Activated naive CD4-positive, alpha-beta T cell treated with anti-CD3 and anti-CD28 coated beads for 36 hours (primary cell): ENCODE data around the gene ZBTB16. TPM values are rescaled to one million over a fixed set of nuclear protein-coding genes. Genes with fewer than 3 reads are reported as not detected.

Experiments used
- CTCF ChIA-PET: fragments of 350-600 bp; sonication (Branson Sonifier 250); formaldehyde crosslinking; loops from one replicate; lab custom pipeline; 2021; ENCODE audit warnings: antibody characterized with exemption; lab: Charles Lee
- DNase-seq: peaks from one replicate; pipeline ENCODE4 v3.0.0-alpha.2; 2020
- H3K27ac Mint-ChIP-seq: one replicate; pipeline ENCODE4 v1.8.0; 2021; ENCODE audit warnings: mild to moderate bottlenecking, mixed read lengths
- H3K27me3 Mint-ChIP-seq: one replicate; pipeline ENCODE4 v1.8.0; 2021; ENCODE audit warnings: low read depth, mixed read lengths
- H3K36me3 Mint-ChIP-seq: one replicate; pipeline ENCODE4 v1.8.0; 2021; ENCODE audit warnings: low read depth, mixed read lengths
- H3K4me1 Mint-ChIP-seq: one replicate; pipeline ENCODE4 v1.8.0; 2021; ENCODE audit warnings: low read depth, mixed read lengths
- H3K4me3 Mint-ChIP-seq: one replicate; pipeline ENCODE4 v1.8.0; 2021; ENCODE audit warnings: mild to moderate bottlenecking, moderate library complexity, mixed read lengths
- H3K9me3 Mint-ChIP-seq: one replicate; pipeline ENCODE4 v1.8.0; 2021; ENCODE audit warnings: mixed read lengths
- intact Hi-C: fragments of 100-400 bp; cut with micrococcal nuclease; formaldehyde crosslinking; loops from one replicate; pipeline ENCODE4 v1.15.1; 2023
- total RNA-seq, 2 experiments: library from RNA; stranded (reverse); gene quantifications; one replicate each; pipeline ENCODE4 v1.2.3, GENCODE V29; 2021

Gene ZBTB16
- total RNA-seq, 2 experiments from 2014 or later, result 1.5 to 2.3 TPM

DNA sequence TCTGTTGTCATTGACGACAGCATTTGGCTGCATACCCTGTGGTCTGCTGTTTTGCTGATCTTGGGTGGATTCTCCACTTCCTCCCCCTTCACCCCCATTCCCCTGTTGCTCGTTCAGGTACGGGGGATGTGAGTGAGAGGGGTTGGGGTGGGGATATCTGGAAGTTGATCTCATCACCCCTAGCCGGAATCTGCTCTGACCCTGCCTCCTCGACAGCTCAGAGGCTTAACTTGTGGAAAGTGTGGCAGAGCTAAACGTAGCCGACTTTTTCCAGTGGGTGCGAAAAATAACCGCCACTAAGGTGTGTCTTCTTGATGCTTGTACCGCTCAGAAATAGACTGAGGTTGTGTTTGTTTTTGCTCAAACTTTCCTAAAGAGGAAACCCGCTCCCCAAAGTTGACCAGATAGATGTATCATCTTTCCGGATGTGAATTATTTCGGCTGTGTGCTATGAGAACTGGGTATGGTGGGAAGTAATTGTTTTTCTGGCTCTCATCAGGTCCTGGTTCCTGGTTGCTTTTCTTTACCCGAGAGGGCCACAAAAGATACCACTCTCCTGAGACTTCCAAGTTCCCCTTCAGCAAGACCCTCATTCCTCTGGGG is 6.6 kb downstream of the ZBTB16 start:
- H3K4me3 Mint-ChIP-seq, result no peak overlapping the region
- DNase-seq, result no peak
- peaks cover 3% of the 10 kb centered on the region for H3K27me3 Mint-ChIP-seq
- CTCF ChIA-PET, result interaction anchor here (0.6 kb wide), 1 partner anchor 14 kb away, joined by 5 read pairs; no protein-coding TSS in a partner anchor
- intact Hi-C loops, result no loop called here
- H3K36me3 Mint-ChIP-seq, result no peaks in the 10 kb centered on the region
- H3K9me3 Mint-ChIP-seq, result no peaks in the 10 kb centered on the region
- H3K4me1 Mint-ChIP-seq, result peaks cover 3% of the 10 kb centered on the region
- H3K27ac Mint-ChIP-seq, result peak overlapping the region; percentile 68

DNA sequence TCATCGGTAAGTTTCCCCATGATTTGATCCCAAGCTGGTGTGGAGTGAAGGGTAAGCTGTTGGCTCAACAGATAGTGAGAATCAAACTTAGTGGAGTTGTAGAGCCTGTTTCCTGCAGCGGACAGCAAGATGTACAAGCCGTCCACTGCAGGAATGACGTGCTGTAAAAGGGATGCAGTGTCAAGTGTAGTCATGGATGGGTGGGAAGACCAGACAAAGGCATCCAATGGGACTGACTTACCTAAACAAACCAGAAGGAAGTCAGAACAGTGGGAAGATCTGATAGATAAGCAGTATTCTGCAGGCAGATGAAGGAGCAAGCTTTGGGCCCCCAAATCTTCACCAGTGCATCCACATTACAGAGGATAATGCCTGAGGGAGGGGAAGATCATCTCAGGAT is 8.8 kb downstream of the ZBTB16 start:
- DNase-seq, result no peak
- H3K4me1 Mint-ChIP-seq, result peaks cover 13% of the 10 kb centered on the region
- H3K27me3 Mint-ChIP-seq, result no peaks in the 10 kb centered on the region
- intact Hi-C loops, result no loop called here
- H3K4me3 Mint-ChIP-seq, result no peak overlapping the region
- H3K36me3 Mint-ChIP-seq, result no peaks in the 10 kb centered on the region
- H3K27ac Mint-ChIP-seq, result no peak overlapping the region
- CTCF ChIA-PET, result no interaction called here
- H3K9me3 Mint-ChIP-seq, result no peaks in the 10 kb centered on the region

DNA sequence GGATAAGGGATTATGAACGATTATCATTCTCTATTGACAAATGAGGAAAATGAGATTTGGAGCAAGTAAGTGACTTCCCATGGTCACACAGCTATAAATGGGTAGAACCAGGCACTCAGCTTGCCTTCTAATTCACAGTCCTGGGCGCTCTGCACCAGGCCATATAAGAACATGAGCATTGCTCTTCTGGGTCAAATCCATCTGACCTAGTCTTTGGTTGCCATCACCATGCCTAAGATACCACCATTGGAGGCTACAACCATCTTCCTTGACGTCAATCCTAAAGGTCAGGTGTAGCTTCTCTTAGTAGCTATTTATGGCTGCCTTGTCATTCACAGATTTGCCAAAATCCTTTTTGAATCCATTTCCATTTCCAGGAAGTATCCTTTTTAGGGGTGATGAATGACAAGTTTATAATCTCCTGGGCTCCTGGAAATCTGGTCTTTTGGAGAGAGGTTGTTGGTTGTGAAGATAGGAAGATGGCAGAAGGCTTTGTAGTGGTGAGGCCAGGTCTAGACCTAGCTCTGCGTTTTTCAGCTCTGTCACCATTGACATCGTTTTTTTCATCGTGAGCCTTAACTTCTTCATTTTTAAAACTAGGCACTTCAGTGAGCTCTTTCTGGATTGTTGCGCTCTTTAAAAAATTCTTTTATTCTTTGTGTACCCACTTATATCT is 11.1 kb downstream of the ZBTB16 start:
- Mint-ChIP-seq H3K9me3 (no peaks in the 10 kb centered on the region), H3K36me3 (peaks cover 1% of the 10 kb centered on the region), H3K27ac (no peak overlapping the region), H3K4me3 (no peak overlapping the region), H3K4me1 (peaks cover 30% of the 10 kb centered on the region), H3K27me3 (peaks cover 4% of the 10 kb centered on the region)
- intact Hi-C loops, result no loop called here
- no peak for DNase-seq
- CTCF ChIA-PET, result interaction anchor here (0.6 to 1.7 kb wide), 2 partner anchors 10 to 103 kb away, joined by 4 to 9 read pairs; partner anchors contain the start of gene ZBTB16

DNA sequence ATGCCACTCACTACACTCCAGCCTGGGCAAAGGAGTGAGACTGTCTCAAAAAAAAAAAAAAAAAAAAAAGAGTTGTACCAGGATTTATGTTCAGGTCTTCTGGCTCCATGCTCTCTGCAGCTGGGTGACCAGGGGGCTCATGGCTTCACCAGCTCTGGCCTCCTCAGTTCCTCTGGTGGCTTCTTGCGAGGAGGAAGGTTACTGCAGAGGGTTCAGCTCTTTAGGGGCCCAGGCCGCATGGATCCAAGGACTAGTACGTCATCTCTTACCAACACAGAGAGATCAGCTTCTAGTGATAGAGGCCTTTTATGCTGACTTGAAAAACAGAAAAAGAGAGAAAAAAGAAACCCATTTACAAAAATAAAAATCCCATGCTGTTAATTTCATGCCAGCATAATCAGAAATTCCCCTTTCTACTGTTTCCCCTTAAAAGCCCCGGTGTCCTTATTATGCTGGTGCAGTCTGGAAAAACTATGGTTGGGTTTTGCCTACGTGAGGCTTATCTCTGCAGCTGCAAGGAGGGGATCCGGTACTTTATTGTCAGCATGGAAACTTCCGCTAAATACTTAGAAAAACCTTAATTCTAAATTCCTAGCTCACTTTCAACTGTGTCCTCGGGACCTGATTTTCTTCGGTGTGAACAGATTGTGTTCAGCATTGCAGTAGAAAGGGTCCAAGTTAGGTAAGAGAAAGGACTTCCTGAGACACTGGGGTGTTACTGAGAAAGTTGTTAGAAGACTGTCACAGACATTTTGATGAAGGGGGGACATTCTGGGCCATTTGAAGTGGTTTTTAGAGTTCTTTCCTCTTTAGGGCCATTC is 13.7 kb downstream of the ZBTB16 start:
- no peak for DNase-seq
- Mint-ChIP-seq H3K27ac (peak overlapping the region; percentile 78), H3K9me3 (no peaks in the 10 kb centered on the region), H3K4me1 (peaks cover 53% of the 10 kb centered on the region), H3K4me3 (peak overlapping the region; percentile 20), H3K36me3 (peaks cover 1% of the 10 kb centered on the region), H3K27me3 (peaks cover 4% of the 10 kb centered on the region)
- intact Hi-C loops, result loop anchor here (1.0 to 2.0 kb wide), 2 partner anchors 13 to 88 kb away; no protein-coding TSS in a partner anchor
- CTCF ChIA-PET, result interaction anchor here (0.9 kb wide), 1 partner anchor 12 kb away, joined by 3 read pairs; no protein-coding TSS in a partner anchor

DNA sequence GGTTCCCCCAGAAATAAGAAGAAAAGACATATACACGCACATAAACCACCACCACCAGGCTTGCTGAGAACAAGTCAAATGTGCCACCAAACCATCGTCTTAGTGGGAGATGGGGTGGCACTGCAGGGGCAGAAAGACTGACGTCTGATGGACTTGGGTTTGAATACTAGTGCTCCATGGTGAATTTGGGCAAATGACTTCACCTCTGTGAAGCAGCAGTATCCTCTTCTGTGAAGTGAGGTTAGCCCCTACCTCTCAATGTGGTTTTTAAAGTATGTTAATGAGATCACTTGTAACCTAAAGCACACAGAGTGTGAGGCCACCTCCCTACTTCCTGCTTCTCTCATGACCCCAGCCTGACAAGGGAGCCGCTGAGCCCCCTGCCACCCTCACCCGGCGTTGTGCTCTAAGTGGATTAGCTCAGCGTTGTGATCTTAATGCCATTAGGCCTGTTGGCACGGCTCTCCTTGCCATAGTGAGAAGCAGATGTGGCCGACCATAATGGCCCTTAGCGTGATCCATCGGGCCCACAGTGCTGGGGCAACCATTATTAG is 14.4 kb downstream of the ZBTB16 start:
- Mint-ChIP-seq H3K4me1 (peaks cover 60% of the 10 kb centered on the region), H3K36me3 (peaks cover 1% of the 10 kb centered on the region), H3K27me3 (peaks cover 4% of the 10 kb centered on the region), H3K4me3 (peak overlapping the region; percentile 20), H3K27ac (peak overlapping the region; percentile 78), H3K9me3 (no peaks in the 10 kb centered on the region)
- CTCF ChIA-PET, result interaction anchor here (0.9 kb wide), 3 partner anchors 13 to 118 kb away, joined by 3 read pairs; no protein-coding TSS in a partner anchor
- intact Hi-C loops, result loop anchor here (1.0 to 2.0 kb wide), 2 partner anchors 14 to 87 kb away; no protein-coding TSS in a partner anchor
- DNase-seq, result no peak

DNA sequence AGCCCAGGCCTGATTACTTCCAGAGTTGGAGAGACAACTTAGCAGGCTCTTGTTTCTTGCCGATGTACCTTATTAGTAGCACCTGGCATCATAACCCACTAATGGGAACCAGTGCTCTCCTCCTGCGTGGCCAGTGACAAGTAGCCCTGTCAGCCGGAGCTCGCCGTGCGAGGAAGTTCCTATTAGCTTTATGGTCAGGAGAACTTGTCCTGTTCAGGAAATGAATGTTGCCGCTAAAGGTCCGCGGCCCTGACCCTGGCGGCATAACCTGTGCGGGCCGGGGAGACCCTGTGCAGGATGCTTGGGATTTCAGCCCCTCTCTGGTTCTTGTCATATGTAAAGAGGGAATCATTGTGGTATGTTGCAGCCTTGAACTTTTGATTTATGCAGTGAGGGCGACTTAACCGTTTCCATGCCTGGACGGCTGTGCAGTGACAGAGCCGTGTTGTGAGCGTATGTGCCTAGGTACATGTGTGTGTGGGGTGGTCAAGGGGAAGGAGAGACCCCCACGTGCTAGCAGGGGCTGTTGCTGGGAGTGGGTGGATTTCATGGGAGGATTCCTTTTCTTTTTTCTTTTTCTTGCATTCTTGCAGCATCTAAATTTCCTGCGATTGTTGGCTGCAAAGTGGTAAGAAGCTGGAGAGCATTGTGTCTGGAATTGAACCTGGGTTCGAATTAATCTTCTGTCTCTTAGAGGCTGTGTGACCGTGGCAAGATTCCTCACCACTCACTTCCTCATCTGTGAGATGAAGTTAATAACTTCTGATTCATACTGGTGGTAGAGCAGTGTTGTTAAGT is 15.2 kb downstream of the ZBTB16 start:
- Mint-ChIP-seq H3K36me3 (peaks cover 1% of the 10 kb centered on the region), H3K27ac (no peak overlapping the region), H3K4me1 (peaks cover 64% of the 10 kb centered on the region), H3K4me3 (no peak overlapping the region), H3K9me3 (no peaks in the 10 kb centered on the region), H3K27me3 (peaks cover 4% of the 10 kb centered on the region)
- CTCF ChIA-PET, result interaction anchor here (0.9 kb wide), 3 partner anchors 13 to 117 kb away, joined by 3 read pairs; no protein-coding TSS in a partner anchor
- DNase-seq, result no peak
- intact Hi-C loops, result no loop called here

DNA sequence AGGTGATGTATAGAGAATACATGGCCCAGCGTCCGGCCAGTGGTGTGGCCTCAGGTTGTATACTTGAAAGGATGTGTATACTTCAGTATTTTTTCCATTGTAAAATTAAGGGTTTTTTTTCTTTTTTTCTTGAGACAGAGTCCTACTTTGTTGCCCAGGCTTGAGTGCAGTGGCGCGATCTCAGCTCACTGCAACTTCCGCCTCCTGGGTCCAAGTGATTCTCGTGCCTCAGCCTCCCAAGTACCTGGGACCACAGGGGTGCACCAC is 15.8 kb downstream of the ZBTB16 start:
- Mint-ChIP-seq H3K4me3 (no peak overlapping the region), H3K27me3 (peaks cover 4% of the 10 kb centered on the region), H3K4me1 (peaks cover 70% of the 10 kb centered on the region), H3K36me3 (peaks cover 1% of the 10 kb centered on the region), H3K27ac (no peak overlapping the region), H3K9me3 (no peaks in the 10 kb centered on the region)
- intact Hi-C loops, result no loop called here
- CTCF ChIA-PET, result no interaction called here
- DNase-seq, result no peak

DNA sequence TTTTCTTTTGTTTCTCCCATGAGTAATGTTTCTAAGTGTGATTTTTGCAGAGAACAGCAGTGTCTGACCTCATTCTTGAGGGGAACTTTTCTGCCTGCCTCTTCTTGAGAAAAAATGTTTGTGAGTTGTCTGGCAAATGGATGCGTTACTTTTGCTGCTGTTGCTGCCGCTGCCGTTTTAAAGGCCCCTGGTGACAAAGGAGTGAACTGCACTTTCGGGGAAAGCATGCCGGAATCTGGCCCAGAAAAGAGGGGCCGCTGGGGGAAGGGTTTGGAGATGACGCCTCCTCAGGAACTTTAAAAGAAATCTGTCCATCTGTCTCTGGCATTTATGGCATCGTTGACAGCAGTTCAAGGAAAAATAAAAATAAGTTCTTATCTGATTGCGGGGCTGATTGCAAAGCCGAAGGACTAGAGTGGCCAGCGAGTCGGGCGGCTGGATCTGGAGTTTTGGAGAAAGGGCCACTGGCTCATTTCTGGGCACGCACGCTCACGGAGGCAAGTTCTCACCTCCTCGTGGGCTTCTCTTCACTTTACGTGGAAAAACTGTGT is 16.5 kb downstream of the ZBTB16 start:
- Mint-ChIP-seq H3K9me3 (no peaks in the 10 kb centered on the region), H3K4me3 (peak overlapping the region; percentile 2), H3K4me1 (peaks cover 75% of the 10 kb centered on the region), H3K27me3 (peaks cover 4% of the 10 kb centered on the region), H3K36me3 (peaks cover 1% of the 10 kb centered on the region), H3K27ac (peak overlapping the region; percentile 75)
- DNase-seq, result peak; percentile 59
- intact Hi-C loops, result no loop called here
- CTCF ChIA-PET, result interaction anchor here (0.7 kb wide), 1 partner anchor 184 kb away, joined by 3 read pairs; no protein-coding TSS in a partner anchor

DNA sequence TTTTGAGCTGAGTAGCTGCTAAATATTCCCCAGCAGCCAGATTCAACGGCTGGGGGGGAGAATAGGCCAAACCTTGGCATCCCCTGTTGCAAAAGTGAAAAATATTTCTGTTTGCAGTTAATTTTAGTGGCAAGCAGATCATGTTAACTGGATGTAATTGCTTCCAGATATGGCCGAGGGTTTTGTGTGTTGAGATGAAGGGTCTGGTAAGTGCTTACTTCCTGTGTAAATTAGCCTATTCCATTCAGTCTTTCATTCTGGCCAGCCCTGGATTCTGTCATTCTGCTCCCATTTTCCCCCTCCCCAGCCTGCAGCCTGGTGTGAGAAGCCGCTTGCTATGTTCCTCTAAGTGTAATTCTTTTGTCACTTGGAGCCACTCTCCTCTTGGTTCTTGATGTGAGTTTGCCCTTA is 17.4 kb downstream of the ZBTB16 start:
- intact Hi-C loops, result no loop called here
- H3K36me3 Mint-ChIP-seq, result peaks cover 1% of the 10 kb centered on the region
- H3K4me1 Mint-ChIP-seq, result peaks cover 74% of the 10 kb centered on the region
- no peaks in the 10 kb centered on the region for H3K9me3 Mint-ChIP-seq
- H3K27me3 Mint-ChIP-seq, result peaks cover 4% of the 10 kb centered on the region
- CTCF ChIA-PET, result interaction anchor here (0.7 kb wide), 1 partner anchor 183 kb away, joined by 3 read pairs; no protein-coding TSS in a partner anchor
- H3K4me3 Mint-ChIP-seq, result peak overlapping the region; percentile 33
- DNase-seq, result no peak
- H3K27ac Mint-ChIP-seq, result no peak overlapping the region

DNA sequence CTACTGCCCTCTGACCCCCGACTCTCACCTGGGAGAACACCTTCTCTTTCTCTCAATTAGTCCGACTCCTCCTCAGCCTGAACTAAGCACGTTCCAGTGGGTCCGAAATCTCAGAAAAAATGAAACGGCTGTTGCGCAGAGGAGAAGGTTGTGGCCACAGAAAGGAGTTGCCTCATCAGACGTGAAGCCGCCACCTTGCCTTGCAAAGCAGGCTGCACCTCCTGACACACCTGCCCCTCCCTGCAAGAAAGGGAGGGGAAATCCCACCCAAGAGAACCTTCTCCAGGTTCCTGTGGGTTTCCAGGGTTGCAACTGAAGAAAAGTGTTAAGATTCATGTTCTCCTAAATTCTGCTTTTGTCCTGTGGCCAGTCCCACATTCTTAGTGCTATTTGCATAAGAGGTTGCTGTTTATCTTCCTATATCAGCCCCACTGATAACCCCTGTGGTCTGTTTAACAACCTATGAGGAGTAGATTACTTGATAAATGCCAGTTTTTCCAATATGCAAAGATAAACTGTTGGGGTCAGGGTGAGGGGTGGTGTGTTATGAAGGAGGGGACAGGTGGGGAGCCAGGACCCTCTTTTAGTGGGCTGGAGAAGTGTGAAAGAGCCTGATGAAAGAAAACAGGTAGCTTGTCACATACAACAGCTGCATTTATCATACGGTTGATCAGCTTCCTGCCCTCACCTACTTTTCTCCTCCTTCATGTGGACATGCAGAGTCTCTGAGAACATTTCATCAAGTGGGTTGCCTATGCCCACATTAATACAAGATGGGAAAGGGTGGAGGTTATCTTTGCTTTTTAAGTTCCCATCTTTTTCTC is 18.2 kb downstream of the ZBTB16 start:
- Mint-ChIP-seq H3K4me1 (peaks cover 69% of the 10 kb centered on the region), H3K9me3 (no peaks in the 10 kb centered on the region), H3K27me3 (peaks cover 4% of the 10 kb centered on the region), H3K36me3 (peaks cover 1% of the 10 kb centered on the region), H3K27ac (peak overlapping the region; percentile 22), H3K4me3 (peak overlapping the region; percentile 33)
- intact Hi-C loops, result no loop called here
- peak; percentile 56 for DNase-seq
- CTCF ChIA-PET, result interaction anchor here (1.4 kb wide), 1 partner anchor 183 kb away, joined by 3 read pairs; no protein-coding TSS in a partner anchor
